ENCODE results near the gene NPTX1. TPM values are rescaled to one million over a fixed set of nuclear protein-coding genes. Genes with fewer than 3 reads are reported as not detected.

The NPTX1 gene
- total RNA-seq, 1 donor from 2014 or later: not detected

DNA sequence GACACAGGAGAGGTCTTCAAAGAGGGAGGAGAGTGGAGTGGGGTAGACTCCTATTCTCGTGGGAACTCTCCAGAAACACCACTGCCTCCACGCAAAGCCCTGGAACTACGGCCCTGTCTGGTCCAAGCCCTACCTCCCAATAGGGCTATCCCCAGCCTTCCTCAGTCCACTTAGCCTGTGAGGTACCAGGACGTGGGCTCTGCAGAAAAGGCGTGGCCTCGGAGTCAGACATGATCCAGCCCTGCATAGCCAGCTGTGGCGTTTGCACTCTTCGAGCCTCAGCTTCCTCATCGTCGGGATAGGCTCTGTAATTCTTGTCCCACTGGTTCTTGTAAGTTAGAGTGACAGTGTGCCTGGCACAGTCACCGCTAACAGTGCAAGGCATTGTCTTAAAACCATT is 47.6 kb downstream of the NPTX1 start:
- Mint-ChIP-seq H3K4me3 (ENCODE audit: low read depth) (no peak overlapping the region), H3K4me1 (ENCODE audit: low read depth) (peaks cover 2% of the 10 kb centered on the region), H3K27me3 (no peaks in the 10 kb centered on the region), H3K36me3 (ENCODE audit: insufficient read depth) (no peaks in the 10 kb centered on the region), H3K27ac (no peak overlapping the region), H3K9me3 (ENCODE audit: low read depth) (no peaks in the 10 kb centered on the region)
- DNase-seq (ENCODE audit: low spot score, unreplicated experiment): no peak
- TF ChIP-seq, protein P1, sequence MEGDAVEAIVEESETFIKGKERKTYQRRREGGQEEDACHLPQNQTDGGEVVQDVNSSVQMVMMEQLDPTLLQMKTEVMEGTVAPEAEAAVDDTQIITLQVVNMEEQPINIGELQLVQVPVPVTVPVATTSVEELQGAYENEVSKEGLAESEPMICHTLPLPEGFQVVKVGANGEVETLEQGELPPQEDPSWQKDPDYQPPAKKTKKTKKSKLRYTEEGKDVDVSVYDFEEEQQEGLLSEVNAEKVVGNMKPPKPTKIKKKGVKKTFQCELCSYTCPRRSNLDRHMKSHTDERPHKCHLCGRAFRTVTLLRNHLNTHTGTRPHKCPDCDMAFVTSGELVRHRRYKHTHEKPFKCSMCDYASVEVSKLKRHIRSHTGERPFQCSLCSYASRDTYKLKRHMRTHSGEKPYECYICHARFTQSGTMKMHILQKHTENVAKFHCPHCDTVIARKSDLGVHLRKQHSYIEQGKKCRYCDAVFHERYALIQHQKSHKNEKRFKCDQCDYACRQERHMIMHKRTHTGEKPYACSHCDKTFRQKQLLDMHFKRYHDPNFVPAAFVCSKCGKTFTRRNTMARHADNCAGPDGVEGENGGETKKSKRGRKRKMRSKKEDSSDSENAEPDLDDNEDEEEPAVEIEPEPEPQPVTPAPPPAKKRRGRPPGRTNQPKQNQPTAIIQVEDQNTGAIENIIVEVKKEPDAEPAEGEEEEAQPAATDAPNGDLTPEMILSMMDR (IDR thresholded peaks at IDR 0.05; ENCODE audit: unreplicated experiment): no peak

DNA sequence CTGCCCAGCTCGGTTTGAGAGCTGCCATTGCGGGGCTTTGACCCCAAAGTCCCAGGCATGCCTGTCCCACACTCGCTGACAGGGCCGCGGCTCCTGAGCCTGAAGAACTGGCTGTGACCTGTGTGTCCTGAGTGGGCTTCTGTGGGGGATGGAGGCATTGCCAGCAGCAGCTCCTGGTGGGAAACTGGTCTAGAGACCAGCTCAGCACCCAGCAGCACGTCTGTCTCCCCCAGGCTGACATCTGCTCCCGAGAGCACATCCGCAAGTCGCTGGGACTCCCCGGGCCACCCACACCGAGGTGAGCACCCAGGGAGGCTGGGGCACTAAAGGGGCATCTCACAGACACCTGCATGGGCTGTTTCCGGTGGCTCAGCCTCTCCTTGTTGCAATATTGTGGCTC is 48.0 kb downstream of the NPTX1 start:
- Mint-ChIP-seq H3K36me3 (ENCODE audit: insufficient read depth) (no peaks in the 10 kb centered on the region), H3K4me1 (ENCODE audit: low read depth) (peaks cover 2% of the 10 kb centered on the region), H3K9me3 (ENCODE audit: low read depth) (no peaks in the 10 kb centered on the region), H3K27ac (no peak overlapping the region), H3K27me3 (no peaks in the 10 kb centered on the region), H3K4me3 (ENCODE audit: low read depth) (no peak overlapping the region)
- no peak for DNase-seq (ENCODE audit: low spot score, unreplicated experiment)
- TF ChIP-seq, protein P1 (IDR thresholded peaks at IDR 0.05; ENCODE audit: unreplicated experiment): no peak

DNA sequence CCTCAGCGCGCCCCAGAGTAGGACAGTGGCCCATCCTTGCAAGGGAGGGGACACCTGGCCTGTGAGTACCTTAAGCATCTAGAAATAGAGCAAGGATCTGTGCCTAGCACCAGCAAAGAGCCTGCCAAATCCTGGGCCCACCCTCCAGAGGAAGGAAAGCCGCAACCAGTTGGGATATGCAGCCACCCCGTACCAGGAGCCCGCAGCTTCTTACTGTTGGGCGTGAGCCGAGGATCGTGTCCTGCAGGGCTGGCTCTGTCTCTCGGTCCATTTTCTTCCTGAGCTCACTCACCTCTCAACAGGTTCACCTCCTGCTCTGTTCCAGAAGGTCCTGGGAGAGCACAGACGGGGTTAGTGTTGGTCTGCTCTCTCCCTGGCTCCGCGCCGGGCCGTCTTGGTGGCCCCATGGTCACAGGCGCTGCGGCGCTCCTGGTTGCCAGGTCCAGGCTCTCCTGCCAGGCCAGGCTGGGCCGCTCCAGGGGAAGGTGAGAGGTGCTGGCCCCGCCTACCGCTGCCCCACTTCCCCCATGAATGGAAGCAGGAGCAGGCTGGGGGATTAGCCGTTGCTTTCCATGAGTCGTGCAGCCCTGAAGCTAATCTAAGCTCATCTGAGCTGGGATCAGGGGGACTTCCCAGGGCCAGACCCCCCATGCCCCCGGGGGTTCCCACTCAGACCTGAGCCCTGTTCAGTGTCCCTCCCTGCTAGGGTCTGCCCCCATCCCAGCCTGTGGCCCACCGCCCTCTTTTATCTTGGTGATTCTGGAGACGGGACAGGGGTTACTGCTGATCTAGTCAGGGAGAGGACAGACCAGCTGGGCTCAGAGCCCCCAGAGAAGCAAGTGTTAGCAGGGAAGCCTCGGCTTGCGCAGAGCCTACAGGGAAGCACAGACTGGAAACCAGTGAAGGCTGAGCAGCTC is 48.8 kb downstream of the NPTX1 start:
- no peak for DNase-seq (ENCODE audit: low spot score, unreplicated experiment)
- peaks cover 2% of the 10 kb centered on the region for H3K4me1 Mint-ChIP-seq (ENCODE audit: low read depth)

DNA sequence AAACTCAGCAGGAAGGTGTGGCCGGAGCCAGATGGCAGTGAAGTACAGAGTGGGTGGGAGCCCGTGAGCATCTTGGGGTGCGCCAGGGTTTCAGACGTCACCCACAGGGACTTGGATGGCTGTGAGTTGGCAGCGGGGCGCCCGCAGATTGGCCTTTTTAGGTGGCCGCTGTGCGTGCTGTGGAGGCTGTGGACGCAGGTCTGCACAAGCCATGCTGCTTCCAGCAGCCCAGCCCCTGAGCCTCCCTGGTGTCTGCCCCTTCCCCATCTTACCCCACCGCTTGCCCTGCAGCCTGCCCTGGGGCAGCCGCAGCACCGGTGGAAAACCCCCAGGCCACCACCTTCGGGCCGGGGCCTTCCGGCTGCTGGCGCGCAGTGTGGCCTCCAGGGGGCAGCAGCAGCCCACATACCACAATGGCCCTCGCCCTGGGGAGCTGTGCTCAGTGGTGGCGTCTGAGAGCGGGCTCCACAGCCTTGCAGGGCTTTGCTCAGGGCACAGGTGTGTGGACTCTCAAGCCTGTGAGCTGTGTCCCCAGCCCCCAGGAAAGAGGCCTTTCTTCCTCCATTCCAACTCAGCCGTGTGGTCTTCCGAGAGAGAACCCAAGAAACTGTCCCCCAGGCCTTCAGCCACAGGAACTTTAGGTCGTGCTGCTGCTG is 49.6 kb downstream of the NPTX1 start:
- Mint-ChIP-seq H3K27me3 (no peaks in the 10 kb centered on the region), H3K9me3 (ENCODE audit: low read depth) (no peaks in the 10 kb centered on the region), H3K4me1 (ENCODE audit: low read depth) (peaks cover 2% of the 10 kb centered on the region), H3K36me3 (ENCODE audit: insufficient read depth) (no peaks in the 10 kb centered on the region), H3K4me3 (ENCODE audit: low read depth) (no peak overlapping the region), H3K27ac (no peak overlapping the region)
- peak; percentile 85 for DNase-seq (ENCODE audit: low spot score, unreplicated experiment)
- TF ChIP-seq, protein P1 (IDR thresholded peaks at IDR 0.05; ENCODE audit: unreplicated experiment): peak; percentile 95

More for the DNA sequence above, 48.8 kb downstream of the NPTX1 start:
- no peaks in the 10 kb centered on the region for H3K27me3 Mint-ChIP-seq
- TF ChIP-seq, protein P1 (IDR thresholded peaks at IDR 0.05; ENCODE audit: unreplicated experiment): no peak
- no peaks in the 10 kb centered on the region for H3K36me3 Mint-ChIP-seq (ENCODE audit: insufficient read depth)
- no peak overlapping the region for H3K27ac Mint-ChIP-seq
- no peak overlapping the region for H3K4me3 Mint-ChIP-seq (ENCODE audit: low read depth)
- no peaks in the 10 kb centered on the region for H3K9me3 Mint-ChIP-seq (ENCODE audit: low read depth)

DNA sequence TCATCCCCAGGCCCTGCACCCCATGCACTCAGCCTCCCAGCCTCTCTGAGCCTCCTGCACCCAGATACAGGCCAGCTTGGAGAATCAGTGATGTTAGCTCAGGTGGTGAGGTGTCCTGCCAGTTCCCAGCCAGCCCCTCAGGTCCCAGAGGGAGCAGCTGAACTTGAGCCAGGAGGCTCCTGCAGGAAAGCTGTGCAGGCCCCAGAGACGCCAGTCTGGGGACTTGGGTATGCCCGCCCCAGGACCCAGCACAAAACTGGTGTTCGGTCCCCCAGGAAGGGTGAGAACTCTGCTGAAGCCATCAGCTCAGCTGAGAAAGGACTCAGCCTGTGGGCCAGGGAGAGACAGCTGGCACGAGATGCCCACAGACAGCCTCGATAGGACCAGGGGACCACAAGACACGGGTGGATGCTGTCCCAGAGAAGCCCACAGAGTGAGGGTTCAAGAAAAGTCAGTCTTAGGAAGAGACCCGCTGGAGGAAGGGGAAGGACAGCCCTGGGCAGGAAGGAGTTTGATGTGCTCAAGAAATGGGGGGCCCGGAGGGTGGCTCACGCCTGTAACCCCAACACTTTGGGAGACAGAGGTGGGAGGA is 50.5 kb downstream of the NPTX1 start:
- H3K27me3 Mint-ChIP-seq: no peaks in the 10 kb centered on the region
- no peak overlapping the region for H3K27ac Mint-ChIP-seq
- DNase-seq (ENCODE audit: low spot score, unreplicated experiment): no peak
- no peaks in the 10 kb centered on the region for H3K9me3 Mint-ChIP-seq (ENCODE audit: low read depth)
- H3K4me3 Mint-ChIP-seq (ENCODE audit: low read depth): no peak overlapping the region
- no peaks in the 10 kb centered on the region for H3K36me3 Mint-ChIP-seq (ENCODE audit: insufficient read depth)
- peaks cover 2% of the 10 kb centered on the region for H3K4me1 Mint-ChIP-seq (ENCODE audit: low read depth)
- TF ChIP-seq, protein P1 (IDR thresholded peaks at IDR 0.05; ENCODE audit: unreplicated experiment): no peak

All from progenitor cell of endocrine pancreas (in vitro differentiated cells).